Calu3 (cell line): ENCODE results near the gene ARL9. TPM values are rescaled to one million over a fixed set of nuclear protein-coding genes. Genes with fewer than 3 reads are reported as not detected.
A peak's percentile ranks its signal among the peaks of the same experiment; 100 is the strongest.

Experiments used
- BruUV-seq: library from RNA; stranded (reverse); fragments of 400-500 nt; replicated peaks from 2 replicates; lab custom pipeline; 2021; lab: Mats Ljungman, UMichigan
- CTCF ChIA-PET: fragments of 300-600 bp; sonication (Branson Sonifier 250); formaldehyde crosslinking; loops from one replicate; lab custom pipeline; 2022; ENCODE audit warnings: antibody characterized with exemption; lab: Charles Lee
- DNase-seq: peaks from one replicate; pipeline ENCODE4 v3.0.0; 2022
- H3K27ac Mint-ChIP-seq: one replicate; pipeline ENCODE4 v1.8.0; 2022; ENCODE audit warnings: mixed read lengths; ENCODE audit not compliant: unreplicated experiment
- H3K27me3 Mint-ChIP-seq: one replicate; pipeline ENCODE4 v1.8.0; 2022; ENCODE audit warnings: mixed read lengths; ENCODE audit not compliant: unreplicated experiment
- H3K36me3 Mint-ChIP-seq: one replicate; pipeline ENCODE4 v1.8.0; 2022; ENCODE audit warnings: mild to moderate bottlenecking, moderate library complexity, mixed read lengths; ENCODE audit not compliant: insufficient read depth, unreplicated experiment
- H3K4me1 Mint-ChIP-seq: one replicate; pipeline ENCODE4 v1.8.0; 2022; ENCODE audit warnings: mild to moderate bottlenecking, low read depth, mixed read lengths; ENCODE audit not compliant: unreplicated experiment
- H3K4me3 Mint-ChIP-seq: one replicate; pipeline ENCODE4 v1.8.0; 2022; ENCODE audit warnings: mild to moderate bottlenecking, low read depth, moderate library complexity, mixed read lengths; ENCODE audit not compliant: unreplicated experiment
- H3K9me3 Mint-ChIP-seq: one replicate; pipeline ENCODE4 v1.8.0; 2022; ENCODE audit warnings: low read depth, mixed read lengths; ENCODE audit not compliant: unreplicated experiment
- intact Hi-C: fragments of 100-400 bp; cut with micrococcal nuclease; formaldehyde crosslinking; loops from one replicate; pipeline ENCODE4 v1.10.0; 2022; ENCODE audit not compliant: unreplicated experiment
- total RNA-seq: library from RNA; stranded (reverse); gene quantifications from 2 replicates; pipeline ENCODE4 v1.2.3, GENCODE V29; 2022
- TF ChIP-seq, protein P1 (sequence below): fragments of 200-600 bp; IDR thresholded peaks from one replicate; pipeline ENCODE4 v1.8.0; 2022; ENCODE audit warnings: antibody characterized with exemption; ENCODE audit not compliant: unreplicated experiment

Gene ARL9
- total RNA-seq, 1 experiment from 2014 or later = 0.26 TPM

DNA sequence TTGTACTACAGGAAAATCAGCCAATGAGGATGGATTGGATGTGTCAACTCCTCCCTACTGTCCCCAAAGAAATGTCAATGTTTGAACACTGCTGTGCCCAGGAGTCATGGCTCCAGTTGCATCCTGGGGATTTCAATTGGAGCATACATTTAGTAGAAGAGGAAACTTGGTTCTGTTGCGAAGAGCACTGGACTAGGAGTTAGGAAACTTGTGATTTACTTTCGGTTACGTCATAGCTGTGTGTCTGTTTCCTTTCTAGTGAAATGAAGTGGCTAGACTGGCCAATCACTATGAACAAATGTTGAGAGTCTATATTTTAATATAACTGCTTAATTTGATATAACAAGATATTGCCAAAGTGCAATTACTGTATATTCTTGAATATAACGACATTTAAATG is 35.2 kb downstream of the ARL9 start:
- Mint-ChIP-seq H3K27ac (no peak overlapping the region), H3K4me1 (no peaks in the 10 kb centered on the region), H3K36me3 (no peaks in the 10 kb centered on the region), H3K27me3 (peaks cover 7% of the 10 kb centered on the region), H3K4me3 (no peak overlapping the region), H3K9me3 (no peaks in the 10 kb centered on the region)
- CTCF ChIA-PET = no interaction called here
- no peak for DNase-seq
- TF ChIP-seq, protein P1, sequence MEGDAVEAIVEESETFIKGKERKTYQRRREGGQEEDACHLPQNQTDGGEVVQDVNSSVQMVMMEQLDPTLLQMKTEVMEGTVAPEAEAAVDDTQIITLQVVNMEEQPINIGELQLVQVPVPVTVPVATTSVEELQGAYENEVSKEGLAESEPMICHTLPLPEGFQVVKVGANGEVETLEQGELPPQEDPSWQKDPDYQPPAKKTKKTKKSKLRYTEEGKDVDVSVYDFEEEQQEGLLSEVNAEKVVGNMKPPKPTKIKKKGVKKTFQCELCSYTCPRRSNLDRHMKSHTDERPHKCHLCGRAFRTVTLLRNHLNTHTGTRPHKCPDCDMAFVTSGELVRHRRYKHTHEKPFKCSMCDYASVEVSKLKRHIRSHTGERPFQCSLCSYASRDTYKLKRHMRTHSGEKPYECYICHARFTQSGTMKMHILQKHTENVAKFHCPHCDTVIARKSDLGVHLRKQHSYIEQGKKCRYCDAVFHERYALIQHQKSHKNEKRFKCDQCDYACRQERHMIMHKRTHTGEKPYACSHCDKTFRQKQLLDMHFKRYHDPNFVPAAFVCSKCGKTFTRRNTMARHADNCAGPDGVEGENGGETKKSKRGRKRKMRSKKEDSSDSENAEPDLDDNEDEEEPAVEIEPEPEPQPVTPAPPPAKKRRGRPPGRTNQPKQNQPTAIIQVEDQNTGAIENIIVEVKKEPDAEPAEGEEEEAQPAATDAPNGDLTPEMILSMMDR = no peak
- intact Hi-C loops = no loop called here
- BruUV-seq = no TSS peak

DNA sequence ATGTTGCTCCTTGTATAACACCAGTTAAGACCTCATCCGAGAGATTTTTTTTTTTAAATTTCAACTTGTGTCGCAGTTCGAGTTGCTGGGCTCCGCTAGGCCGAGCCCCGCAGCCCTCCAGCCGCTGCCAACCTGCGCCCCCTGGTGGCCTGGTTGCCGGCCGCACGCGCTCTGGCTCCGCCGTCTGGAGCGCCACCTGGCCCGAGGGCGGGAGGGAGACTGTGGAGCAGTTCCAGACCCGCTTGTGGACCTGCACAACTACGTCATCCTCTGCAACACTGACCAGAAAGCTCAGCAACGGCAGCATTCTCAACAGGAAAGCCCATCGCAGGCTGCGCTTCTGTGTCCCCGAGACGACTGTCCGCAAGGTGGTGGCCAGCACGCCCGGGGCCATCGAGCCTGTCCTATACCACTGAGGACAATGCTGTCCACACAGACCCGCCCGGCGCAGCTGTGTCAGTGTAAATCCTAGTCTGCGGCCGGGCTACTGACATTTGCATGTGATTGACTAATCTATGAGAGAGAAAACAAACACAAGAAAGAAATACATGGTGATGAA is 39.1 kb downstream of the ARL9 start:
- no TSS peak for BruUV-seq
- peak overlapping the region; percentile 76 for H3K4me3 Mint-ChIP-seq
- H3K36me3 Mint-ChIP-seq = no peaks in the 10 kb centered on the region
- H3K27ac Mint-ChIP-seq = no peak overlapping the region
- intact Hi-C loops = no loop called here
- H3K27me3 Mint-ChIP-seq = peaks cover 7% of the 10 kb centered on the region
- H3K4me1 Mint-ChIP-seq = no peaks in the 10 kb centered on the region
- CTCF ChIA-PET = interaction anchor here (0.5 kb wide), 1 partner anchor 316 kb away, joined by 6 read pairs; no protein-coding TSS in a partner anchor
- TF ChIP-seq, protein P1 = peak; percentile 88
- peak; percentile 92 for DNase-seq
- no peaks in the 10 kb centered on the region for H3K9me3 Mint-ChIP-seq

DNA sequence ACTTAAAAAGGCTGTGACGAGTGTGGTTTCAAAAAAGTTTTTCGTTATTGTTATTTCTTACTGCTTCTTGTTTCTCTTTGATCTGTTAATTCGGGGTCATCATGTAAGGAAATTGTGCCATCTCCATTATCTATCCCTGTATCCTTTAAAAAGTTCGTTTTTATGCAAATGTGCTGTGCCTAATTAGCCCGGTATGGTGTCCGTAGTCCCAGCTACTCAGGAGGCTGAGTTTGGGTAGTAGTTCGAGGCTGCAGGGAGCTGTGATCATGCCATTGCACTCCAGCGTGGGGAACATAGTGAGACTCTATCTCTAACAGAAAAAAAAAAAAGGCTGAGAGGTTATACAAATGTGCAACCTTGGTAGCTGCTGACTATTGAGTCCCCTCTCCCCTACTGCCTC is 45.1 kb downstream of the ARL9 start:
- Mint-ChIP-seq H3K27me3 (no peaks in the 10 kb centered on the region), H3K27ac (no peak overlapping the region), H3K4me1 (no peaks in the 10 kb centered on the region), H3K36me3 (no peaks in the 10 kb centered on the region), H3K9me3 (no peaks in the 10 kb centered on the region), H3K4me3 (no peak overlapping the region)
- no TSS peak for BruUV-seq
- TF ChIP-seq, protein P1 = no peak
- no peak for DNase-seq
- CTCF ChIA-PET = no interaction called here
- intact Hi-C loops = no loop called here

DNA sequence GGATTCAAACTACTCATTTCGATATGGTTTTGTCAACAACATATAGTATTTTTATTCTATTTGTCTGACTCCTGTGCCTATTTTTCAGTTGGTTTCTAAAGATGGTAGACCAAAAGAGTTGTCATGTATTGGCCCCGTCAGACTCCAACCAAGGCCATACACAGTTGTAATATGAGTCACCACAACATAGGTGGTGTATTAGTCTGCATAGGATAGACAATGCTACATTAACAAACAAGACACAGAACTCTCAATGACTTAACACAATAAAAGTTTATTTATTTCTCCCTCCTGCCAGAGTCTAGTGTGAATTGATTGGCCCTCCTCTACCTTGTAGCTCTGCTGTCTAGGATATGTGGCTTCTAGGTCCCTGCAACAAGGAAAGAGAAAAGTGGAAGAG is 45.9 kb downstream of the ARL9 start:
- BruUV-seq = no TSS peak
- no peak for DNase-seq
- intact Hi-C loops = no loop called here
- TF ChIP-seq, protein P1 = no peak
- no peak overlapping the region for H3K4me3 Mint-ChIP-seq
- H3K36me3 Mint-ChIP-seq = no peaks in the 10 kb centered on the region
- CTCF ChIA-PET = no interaction called here
- no peaks in the 10 kb centered on the region for H3K9me3 Mint-ChIP-seq
- H3K27ac Mint-ChIP-seq = no peak overlapping the region
- H3K27me3 Mint-ChIP-seq = no peaks in the 10 kb centered on the region
- no peaks in the 10 kb centered on the region for H3K4me1 Mint-ChIP-seq
